GM19238 (cell line): ENCODE results near the gene STK24.
"Not testable (repeated sequence)": the region's sequence is repeated elsewhere in the genome, so short reads cannot be mapped to it uniquely, and the experiment has no call there.

Experiments used
- DNase-seq: peaks from one replicate; pipeline ENCODE4 v3.0.0; 2011; ENCODE audit warnings: low spot score; ENCODE audit not compliant: insufficient read length

Gene STK24

DNA sequence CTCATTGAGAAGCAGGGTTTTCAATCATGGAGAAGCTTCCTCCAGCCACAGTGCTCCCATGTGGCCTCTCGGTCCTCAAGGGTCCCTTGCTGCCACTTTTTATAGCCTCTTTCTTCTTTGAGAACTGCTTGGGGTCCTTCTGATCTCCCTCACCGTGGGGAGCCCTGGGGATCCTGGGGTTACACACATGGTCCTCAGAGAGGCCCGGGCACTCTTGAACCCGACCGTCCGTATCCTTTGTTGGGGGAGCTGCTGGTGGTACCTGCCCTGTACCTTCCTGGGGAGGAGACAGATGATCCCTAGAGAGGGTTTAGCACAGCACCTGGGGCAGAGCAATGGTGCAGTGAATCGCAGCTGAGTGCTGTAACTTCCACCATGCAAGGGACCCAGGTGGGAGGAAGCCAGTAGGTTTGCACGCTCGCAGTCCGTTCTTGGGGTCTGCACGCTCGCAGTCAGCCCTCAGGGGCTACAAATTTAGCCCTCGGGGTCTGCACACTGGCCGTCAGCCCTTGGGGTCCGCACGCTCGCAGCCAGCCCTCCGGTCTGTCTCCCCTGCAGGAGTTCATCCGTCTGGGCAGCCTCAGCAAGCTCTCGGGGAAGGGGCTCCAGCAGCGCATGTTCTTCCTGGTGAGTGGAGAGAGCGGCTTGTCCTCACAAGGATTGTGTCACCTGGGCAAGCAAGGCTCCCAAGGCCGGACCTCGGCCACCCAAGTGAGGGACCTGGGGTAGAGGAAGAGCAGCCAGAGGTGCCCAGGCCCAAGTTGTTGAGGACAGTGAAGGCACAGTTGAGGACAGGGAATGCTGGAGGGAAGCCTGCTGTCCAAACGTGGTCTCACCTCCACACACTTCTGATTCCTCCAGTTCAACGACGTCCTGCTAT, 138.4 kb downstream of the STK24 start:
- no peak for DNase-seq

DNA sequence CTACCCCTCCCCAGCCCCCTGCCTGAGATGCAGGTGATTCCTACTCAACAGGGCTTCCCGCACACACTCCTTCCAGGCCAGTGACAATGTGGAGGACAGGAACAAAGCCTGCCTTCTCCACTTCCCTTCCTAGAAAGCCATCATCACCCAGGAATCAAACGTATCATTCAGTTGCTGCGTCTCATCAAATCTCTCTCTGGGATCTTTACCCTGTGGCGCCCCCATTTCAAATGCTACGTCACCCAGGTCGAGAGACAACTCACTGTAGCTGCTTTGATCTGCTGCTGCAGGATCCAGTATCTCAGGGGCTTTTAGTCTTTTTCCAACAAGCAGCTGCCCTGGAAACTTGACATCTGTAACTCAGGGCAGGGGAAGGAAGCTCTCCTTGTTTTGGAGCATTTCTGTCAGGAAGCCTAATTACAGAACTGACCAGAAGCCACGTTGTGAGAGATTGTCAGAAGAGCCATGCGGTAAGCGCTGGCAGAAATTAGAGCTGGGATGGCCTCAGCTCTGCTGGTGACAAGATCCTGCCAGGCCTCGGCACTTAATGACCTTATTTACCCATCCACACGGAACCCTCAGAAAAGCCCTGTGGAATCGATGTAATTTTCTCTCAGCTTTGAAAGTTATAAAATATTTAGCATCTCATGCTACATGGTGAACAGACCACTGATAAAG, 140.5 kb downstream of the STK24 start:
- no peak for DNase-seq

DNA sequence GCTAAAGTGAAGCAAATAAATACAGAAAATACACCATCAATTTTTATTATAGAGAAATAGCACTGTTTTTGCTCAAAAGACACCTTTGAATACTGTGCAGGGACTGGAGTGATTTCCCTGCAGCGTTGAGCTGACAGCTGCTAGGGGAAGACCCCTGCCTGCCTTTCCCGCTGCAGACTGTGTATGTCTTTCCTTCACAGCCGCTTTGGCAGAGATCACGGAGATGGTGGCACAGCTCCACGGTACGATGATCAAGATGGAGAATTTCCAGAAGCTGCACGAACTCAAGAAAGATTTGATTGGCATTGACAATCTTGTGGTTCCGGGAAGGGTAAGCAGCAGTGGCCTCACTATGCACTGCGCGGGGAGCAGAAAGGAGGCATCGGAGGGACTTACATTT, 141.5 kb downstream of the STK24 start:
- no peak for DNase-seq

DNA sequence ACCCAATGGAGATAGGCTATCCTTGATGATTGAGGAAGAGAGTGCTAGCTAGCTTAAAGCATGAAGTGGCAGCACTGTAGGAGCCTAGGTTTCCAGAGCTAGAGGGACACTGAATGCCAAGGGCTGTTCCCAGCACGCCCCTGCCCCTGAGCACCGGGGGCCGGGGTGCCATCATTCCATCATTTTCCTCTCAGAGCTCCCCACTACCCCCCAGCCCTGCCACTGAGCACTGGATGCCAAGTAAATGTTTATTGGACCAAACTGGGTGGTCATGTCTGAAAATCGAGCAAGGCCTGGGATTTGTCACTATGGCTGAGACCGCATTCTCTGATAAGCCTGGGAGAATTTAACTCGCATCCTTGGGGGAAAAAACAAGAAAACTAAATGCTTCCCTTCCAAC, 142.8 kb downstream of the STK24 start:
- DNase-seq = no peak

- DNase-seq = no peak
Measured at GRCh38 chr13:98433654-98434053, 143.3 kb downstream of the STK24 start.

DNA sequence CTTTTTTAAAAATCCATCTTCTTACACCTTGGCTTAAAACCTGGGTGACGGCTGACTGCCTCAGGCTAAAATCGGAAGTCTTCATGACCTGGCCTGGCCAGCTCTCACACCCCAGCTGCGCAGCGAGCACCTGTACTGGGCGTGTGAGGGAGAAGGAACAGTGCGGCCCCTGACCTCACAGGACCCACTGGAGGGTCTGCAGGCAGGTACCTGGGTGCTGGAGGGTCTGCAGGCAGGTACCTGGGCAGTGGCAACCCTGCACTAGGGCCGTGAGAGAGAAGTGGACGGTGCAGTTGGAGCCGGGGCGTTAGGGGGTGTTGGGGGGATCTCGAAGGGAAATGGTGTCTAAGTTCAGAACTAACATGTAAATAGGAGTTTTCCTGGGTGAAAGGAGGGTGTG, 144.3 kb downstream of the STK24 start:
- DNase-seq = no peak

- no peak for DNase-seq
Measured at GRCh38 chr13:98429977-98430736, 146.8 kb downstream of the STK24 start.

- no peak for DNase-seq
Measured at GRCh38 chr13:98429531-98429930, 147.4 kb downstream of the STK24 start.

GRCh38 chr13:98429081-98429480, 147.8 kb downstream of the STK24 start:
- no peak for DNase-seq

DNA sequence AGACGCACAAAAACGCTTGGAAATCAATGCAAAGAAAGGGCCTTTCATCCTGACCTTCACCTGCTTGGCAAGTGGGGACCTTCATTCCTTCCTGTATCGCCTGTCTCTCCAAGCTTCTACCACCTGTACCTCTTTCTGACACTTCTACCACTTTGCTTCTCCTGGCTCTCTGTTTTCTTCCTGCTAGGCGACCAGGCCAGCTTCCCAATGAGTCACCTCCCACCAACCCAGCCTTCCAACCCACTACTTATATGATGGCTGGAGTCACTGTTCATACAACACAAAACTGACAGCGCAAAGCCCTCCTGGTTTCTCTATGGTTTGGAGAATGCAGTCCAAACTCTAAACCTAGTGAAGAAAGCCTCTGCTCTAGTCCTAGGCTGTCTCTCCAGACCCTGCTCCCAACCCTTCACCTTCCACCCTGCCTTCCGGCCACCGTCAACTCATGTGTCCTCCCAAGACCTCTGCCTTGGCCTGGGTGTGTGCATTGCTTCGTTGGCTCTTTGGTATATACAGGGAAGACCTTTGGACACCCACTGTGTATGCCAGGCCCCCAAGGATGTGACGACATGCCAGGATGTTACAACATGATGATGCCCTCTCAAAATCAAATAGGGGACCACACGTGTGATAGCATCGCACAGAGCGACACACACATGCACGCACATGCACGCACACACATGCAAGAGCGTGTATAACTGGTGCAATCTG, 148.5 kb downstream of the STK24 start:
- DNase-seq = no peak

DNA sequence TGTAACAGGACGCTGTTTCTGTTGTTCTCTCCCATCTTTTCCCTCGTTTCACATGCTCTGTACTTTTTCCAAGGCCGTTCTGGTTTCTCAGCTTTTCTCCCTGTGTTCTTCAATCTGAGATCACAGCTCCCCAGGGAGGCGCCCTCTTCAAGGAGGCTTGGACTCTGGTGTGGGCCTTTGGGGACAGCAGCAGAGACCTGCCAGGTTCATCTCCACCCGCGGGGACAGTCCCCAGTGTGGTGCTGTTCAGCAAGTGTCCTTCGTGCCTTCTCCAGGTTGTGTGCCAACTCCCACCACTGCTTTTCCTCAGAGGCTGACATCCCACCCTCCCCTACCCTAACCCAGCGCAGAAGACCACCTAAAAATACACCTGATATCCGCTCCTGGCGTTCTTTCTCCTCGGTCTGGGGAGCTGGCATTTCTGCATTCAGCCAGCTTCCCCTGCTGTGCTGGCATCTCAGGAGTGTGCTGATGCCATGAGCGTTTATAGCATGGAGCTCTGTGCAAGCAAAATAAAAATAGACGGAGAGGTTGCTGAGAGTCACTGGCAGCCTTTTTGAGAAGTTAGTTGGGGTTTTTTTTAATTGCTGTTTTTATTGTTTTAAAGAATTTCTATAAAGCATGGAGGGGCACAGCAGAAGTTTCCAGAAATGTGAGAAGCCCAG, 149.4 kb downstream of the STK24 start:
- no peak for DNase-seq

GRCh38 chr13:98423417-98423816, 153.5 kb downstream of the STK24 start:
- DNase-seq = no peak

DNA sequence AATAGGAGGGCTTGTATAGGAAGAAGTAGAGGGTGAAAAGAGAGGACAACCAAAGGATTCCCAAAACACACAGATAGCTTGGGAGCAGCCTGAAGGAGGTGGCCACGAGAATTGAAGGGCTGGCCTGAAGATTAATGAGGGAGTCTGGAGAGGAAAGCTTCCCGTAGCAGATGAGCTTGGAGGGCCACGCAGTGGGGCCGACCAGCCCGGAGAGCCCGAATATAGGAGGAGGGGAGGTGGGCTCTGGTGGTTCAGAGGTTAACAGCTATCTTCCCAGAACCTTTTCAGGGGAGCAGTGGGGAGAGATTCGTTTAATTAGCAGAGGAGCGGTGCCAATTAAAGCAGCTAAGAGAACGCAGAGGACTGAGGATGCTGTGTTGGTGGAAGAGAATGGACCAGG, 154.9 kb downstream of the STK24 start:
- DNase-seq = no peak

DNA sequence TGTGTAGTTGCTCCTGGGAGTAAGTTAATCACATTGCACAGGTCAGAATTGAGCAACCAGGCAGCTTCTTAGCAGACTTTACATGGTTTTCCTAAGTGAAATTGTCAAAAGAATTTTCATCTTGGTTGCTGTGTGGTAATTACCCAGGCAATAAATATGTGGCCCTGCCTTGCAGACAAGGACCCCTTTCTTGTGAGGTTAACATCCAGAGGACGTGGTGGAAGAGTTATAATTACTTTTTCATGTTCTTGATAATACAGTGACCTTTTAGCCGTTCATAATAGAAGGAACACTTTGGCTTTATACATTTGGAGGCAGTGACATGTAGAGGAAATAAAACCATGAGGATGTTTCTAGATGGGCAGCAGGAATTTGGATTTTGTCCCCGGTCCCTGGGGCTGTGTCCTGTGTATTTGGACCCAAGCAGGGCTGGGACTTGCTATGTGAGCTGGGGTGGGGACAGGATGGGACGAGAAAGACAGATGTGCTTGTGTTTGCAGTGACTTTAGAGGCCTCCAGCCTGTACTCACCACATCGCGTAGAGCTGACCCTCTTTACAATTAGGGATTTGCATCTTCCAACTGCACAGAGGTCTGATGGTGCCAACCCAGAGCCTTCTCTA, 156.2 kb downstream of the STK24 start:
- no peak for DNase-seq

DNA sequence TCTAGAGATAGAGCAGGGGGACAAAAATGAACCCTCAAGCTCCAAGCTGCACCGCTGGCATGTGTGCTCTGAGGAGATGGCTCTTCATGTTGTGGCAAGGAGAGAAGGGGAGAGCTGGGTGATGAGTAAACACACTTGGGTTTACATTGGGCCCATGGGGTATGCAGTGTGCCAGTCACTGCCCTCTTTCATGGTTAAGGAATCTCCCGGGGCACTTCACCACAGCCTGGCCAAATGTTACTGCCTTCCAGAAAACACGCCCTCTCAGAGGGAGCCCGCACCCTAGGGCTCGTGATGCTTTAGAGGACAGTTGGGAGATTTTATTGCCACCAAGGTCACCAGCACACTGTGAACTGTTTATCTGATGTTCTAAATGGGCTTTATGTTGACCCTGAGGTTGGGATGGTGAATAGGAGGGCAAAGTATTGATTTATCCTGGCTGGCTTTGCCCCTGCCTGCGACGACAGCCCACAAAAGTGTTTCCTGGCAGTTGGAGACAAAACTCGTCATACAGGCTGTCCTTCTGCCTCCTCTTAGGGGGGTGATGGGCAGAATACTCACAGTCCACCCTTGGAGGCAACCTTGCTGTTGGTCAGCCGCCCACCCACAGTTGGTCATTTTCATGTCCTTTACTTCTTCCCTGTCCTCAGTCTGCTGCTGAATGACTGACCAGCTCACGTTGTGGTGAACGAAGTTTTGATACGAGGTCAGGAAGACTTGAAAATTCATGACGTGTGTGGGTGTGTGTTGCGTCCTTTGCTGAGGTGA, 156.9 kb downstream of the STK24 start:
- no peak for DNase-seq

GRCh38 chr13:98416408-98416807, 160.5 kb downstream of the STK24 start:
- no peak for DNase-seq

DNA sequence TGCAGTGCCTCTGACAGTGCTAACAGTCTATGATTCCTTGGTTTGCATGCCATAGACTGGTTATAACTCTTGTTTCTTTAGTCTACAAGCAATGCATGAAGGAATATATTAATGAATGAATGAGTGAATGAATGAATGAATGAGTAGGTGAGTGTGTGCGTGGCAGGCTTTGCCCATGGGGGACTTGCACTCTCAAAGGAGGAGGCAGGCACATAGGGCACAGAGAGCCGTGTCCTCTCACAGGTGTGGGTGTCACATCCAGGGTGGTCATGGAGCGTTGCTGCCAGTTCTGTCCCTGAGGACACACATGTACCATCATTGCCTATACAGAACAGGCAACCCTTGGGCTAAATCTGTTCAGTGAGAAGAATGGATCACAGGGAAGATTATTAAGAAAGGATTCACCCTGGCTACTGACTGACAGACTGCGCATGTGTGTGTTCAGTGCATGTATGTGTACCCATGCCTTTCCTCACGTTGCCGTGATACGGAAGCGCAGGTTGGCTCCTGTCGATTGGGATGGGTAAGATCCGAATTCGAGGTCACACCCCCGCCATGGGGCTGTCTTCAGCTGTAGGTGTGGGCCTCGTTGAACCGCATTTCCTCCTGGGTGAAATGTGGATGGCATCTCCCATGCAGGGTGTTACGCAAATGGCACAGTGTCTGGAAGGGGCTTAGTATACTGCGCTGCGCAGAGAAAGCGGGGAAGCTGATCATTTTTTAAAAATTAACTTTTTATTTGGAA, 161.4 kb downstream of the STK24 start:
- DNase-seq = no peak

- no peak for DNase-seq
Measured at GRCh38 chr13:98413796-98414195, 163.1 kb downstream of the STK24 start.

GRCh38 chr13:98413278-98413677, 163.6 kb downstream of the STK24 start:
- DNase-seq = not testable (repeated sequence)
